GM12878 (cell line): Measurements from ENCODE around the gene CARF. TPM values are rescaled to one million over a fixed set of nuclear protein-coding genes. Genes with fewer than 3 reads are reported as not detected.
"Not testable (repeated sequence)": the region's sequence is repeated elsewhere in the genome, so short reads cannot be mapped to it uniquely, and the experiment has no call there.

Experiments used
- ATAC-seq: fragments of 200-7000 bp; cut with Tn5 transposase; 3 replicates; pipeline ENCODE4 v1.9.1; 2020; ENCODE audit warnings: mild to moderate bottlenecking, moderate library complexity
- BruUV-seq: library from RNA; stranded (reverse); fragments of 400-500 nt; replicated peaks from 2 replicates; lab custom pipeline; 2021; lab: Mats Ljungman, UMichigan
- CTCF ChIA-PET: fragments of 300-600 bp; sonication (Branson Sonifier 250); formaldehyde crosslinking; extraction: SDS; loops from one replicate; lab custom pipeline; 2021; ENCODE audit warnings: inconsistent platforms; lab: Yijun Ruan, JAX
- POLR2A ChIA-PET: fragments of 350-600 bp; formaldehyde crosslinking; extraction: SDS; loops from one replicate; lab custom pipeline; 2021; ENCODE audit warnings: inconsistent platforms; lab: Charles Lee
- RAD21 ChIA-PET: fragments of 300-600 bp; sonication (Branson Sonifier 250); formaldehyde crosslinking; loops from one replicate; lab custom pipeline; 2023; ENCODE audit warnings: antibody characterized with exemption; ENCODE audit not compliant: unreplicated experiment; lab: Charles Lee
- SMC1A ChIA-PET: fragments of 300-600 bp; sonication (Branson Sonifier 250); formaldehyde crosslinking; loops from one replicate; lab custom pipeline; 2023; ENCODE audit not compliant: unreplicated experiment, uncharacterized antibody; lab: Charles Lee
- DNase-seq: peaks from one replicate; pipeline ENCODE4 v3.0.0-alpha.2; 2011; ENCODE audit warnings: low read depth, low spot score
- FAIRE-seq: peaks from 3 replicates; lab custom pipeline; 2011; peaks lifted over from hg19 to GRCh38; lab: Jason Lieb, UNC
- H2AFZ ChIP-seq: 2 replicates; pipeline ENCODE4 v1.6.0; 2011; ENCODE audit warnings: low read depth, low read length, control low read depth; ENCODE audit not compliant: control insufficient read depth
- H3K27ac ChIP-seq: 2 replicates; pipeline ENCODE4 v1.5.1; 2011; ENCODE audit warnings: control low read depth; ENCODE audit not compliant: control insufficient read depth, insufficient read depth
- H3K27me3 ChIP-seq, 2 experiments: replicated peaks in 1 of 2; 2 replicates each; pipeline versions ENCODE4 v1.6.0 to v1.6.1; 2011; ENCODE audit warnings: low read length in 1 of 2; ENCODE audit not compliant: control insufficient read depth in 2 of 2, insufficient read depth in 2 of 2
- H3K36me3 ChIP-seq, 2 experiments: 2 replicates each; pipeline ENCODE4 v1.5.1; 2011; ENCODE audit warnings: low read length in 1 of 2; ENCODE audit not compliant: control insufficient read depth in 2 of 2, insufficient read depth in 2 of 2
- H3K4me1 ChIP-seq: 2 replicates; pipeline ENCODE4 v1.6.1; 2011; ENCODE audit warnings: mild to moderate bottlenecking, low read length, moderate library complexity, mixed read lengths; ENCODE audit not compliant: control insufficient read depth, insufficient read depth
- H3K4me2 ChIP-seq: 2 replicates; pipeline ENCODE4 v1.6.0; 2011; ENCODE audit warnings: control low read depth; ENCODE audit not compliant: control insufficient read depth, insufficient read depth
- H3K4me3 ChIP-seq: fragments of 200-600 bp; sonication (generic); 2 replicates; pipeline ENCODE4 v1.5.1; 2016
- H3K79me2 ChIP-seq: 2 replicates; pipeline ENCODE4 v1.6.0; 2011; ENCODE audit warnings: low read length; ENCODE audit not compliant: control insufficient read depth, insufficient read depth
- H3K9ac ChIP-seq: 2 replicates; pipeline ENCODE4 v1.8.0; 2011; ENCODE audit warnings: low read length, control low read depth, mixed read lengths; ENCODE audit not compliant: control insufficient read depth, insufficient read depth
- H3K9me3 ChIP-seq: replicated peaks from 3 replicates; pipeline ENCODE4 v1.5.1; 2011; ENCODE audit warnings: mild to moderate bottlenecking, low read length; ENCODE audit not compliant: control insufficient read depth, insufficient read depth
- H4K20me1 ChIP-seq: 2 replicates; pipeline ENCODE4 v1.6.0; 2011; ENCODE audit not compliant: control insufficient read depth, insufficient read depth
- BCL11A ChIP-seq: IDR thresholded peaks from 2 replicates; pipeline ENCODE4 v1.6.1; 2011; ENCODE audit warnings: low read depth, low read length
- BRCA1 ChIP-seq: IDR thresholded peaks from 2 replicates; pipeline ENCODE4 v1.6.1; 2011; ENCODE audit warnings: low read depth, low read length, improper control_type of control experiment
- E4F1 ChIP-seq: fragments of 450-650 bp; IDR thresholded peaks from 2 replicates; pipeline ENCODE4 v1.6.1; 2018; ENCODE audit warnings: borderline replicate concordance, mild to moderate bottlenecking; ENCODE audit not compliant: partially characterized antibody
- EP300 ChIP-seq, 2 experiments: fragments of 150-350 bp in 1 of 2; IDR thresholded peaks; 2 replicates each; pipeline ENCODE4 v1.6.1; 2011 to 2012; ENCODE audit warnings: low read depth in 2 of 2, low read length in 2 of 2, borderline replicate concordance in 1 of 2, improper control_type of control experiment in 1 of 2, inconsistent platforms in 1 of 2; ENCODE audit not compliant: control insufficient read depth in 1 of 2
- FOXK2 ChIP-seq: fragments of 450-650 bp; IDR thresholded peaks from 2 replicates; pipeline ENCODE4 v1.6.1; 2017; ENCODE audit warnings: mild to moderate bottlenecking, moderate library complexity
- HCFC1 ChIP-seq: fragments of 150-350 bp; IDR thresholded peaks from 2 replicates; pipeline ENCODE4 v1.6.1; 2014; ENCODE audit warnings: low read length
- KAT2A ChIP-seq: conservative IDR thresholded peaks from 2 replicates; pipeline ENCODE4 v1.6.1; 2011; ENCODE audit warnings: low read depth, low read length; ENCODE audit not compliant: control insufficient read depth
- MEF2A ChIP-seq: IDR thresholded peaks from 2 replicates; pipeline ENCODE4 v1.6.1; 2011; ENCODE audit warnings: low read depth, mild to moderate bottlenecking, low read length, moderate library complexity; ENCODE audit not compliant: insufficient read depth
- MTA2 ChIP-seq: fragments of 450-650 bp; IDR thresholded peaks from 2 replicates; pipeline ENCODE4 v1.6.1; 2016; ENCODE audit warnings: low read depth, mild to moderate bottlenecking, moderate library complexity
- POLR2AphosphoS2 ChIP-seq: IDR thresholded peaks from 2 replicates; pipeline ENCODE4 v1.6.1; 2011; ENCODE audit warnings: low read depth, mild to moderate bottlenecking, low read length, improper control_type of control experiment, moderate library complexity
- RFX5 ChIP-seq: IDR thresholded peaks from 2 replicates; pipeline ENCODE4 v1.6.1; 2011; ENCODE audit warnings: low read depth, low read length, improper control_type of control experiment
- ZNF217 ChIP-seq: fragments of 450-650 bp; IDR thresholded peaks from 2 replicates; pipeline ENCODE4 v1.6.1; 2017; ENCODE audit warnings: antibody characterized with exemption, mild to moderate bottlenecking
- ZNF24 ChIP-seq: fragments of 450-650 bp; IDR thresholded peaks from 2 replicates; pipeline ENCODE4 v1.6.1; 2017; ENCODE audit warnings: antibody characterized with exemption, mild to moderate bottlenecking
- ZNF274 ChIP-seq: IDR thresholded peaks from one replicate; pipeline ENCODE4 v1.8.0; 2011; ENCODE audit not compliant: insufficient read length, insufficient read depth
- WGBS: methylation state at CpG from one replicate; pipeline ENCODE4 v1.1.6; 2016; ENCODE audit warnings: low lambda C conversion rate; ENCODE audit not compliant: insufficient replicate concordance, insufficient coverage; ENCODE audit errors: missing lambda C conversion rate; 5-methylcytosine and 5-hydroxymethylcytosine counted together
- in situ Hi-C: fragments of 300-500 bp; cut with MboI; formaldehyde crosslinking; loops from 9 replicates; pipeline ENCODE4 v1.14.3; 2018; ENCODE audit warnings: mixed read lengths
- intact Hi-C: fragments of 100-400 bp; cut with micrococcal nuclease; formaldehyde crosslinking; loops from one replicate; pipeline ENCODE4 v1.14.2; 2022; ENCODE audit not compliant: unreplicated experiment
- polyA plus RNA-seq, 11 experiments: library from polyadenylated mRNA; depleted of rRNA in 4 of 11; unstranded in 6 of 11; stranded (reverse) in 5 of 11; fragments of >200 nt; fragmentation: Nextera tagmentation in 4 of 11; fragmentation: Illumina TruSeq in 1 of 11; extraction: Ambion mirVana in 4 of 11; extraction: Trizol in 1 of 11; gene quantifications; 1 replicate in 1 of 11; 2 replicates in 10 of 11; pipeline versions ENCODE4 v1.2.1 to v1.2.3, GENCODE V29; 2011 to 2016; ENCODE audit warnings: inconsistent platforms in 2 of 11, missing spikeins in 2 of 11, low read depth in 1 of 11
- total RNA-seq, 4 experiments: library from RNA; depleted of rRNA in 3 of 4; stranded (reverse); fragments of >200 nt in 3 of 4; fragmentation: Illumina TruSeq in 1 of 4; extraction: Trizol in 1 of 4; gene quantifications; 2 replicates each; pipeline versions ENCODE4 v1.2.1 to v1.2.3, GENCODE V29; 2013 to 2021

Gene CARF
- total and polyA plus RNA-seq, 10 of the 15 experiments (the other 5 are each of a cell fraction or from before 2014, with no cell fraction given) = 1.8 to 11.5 (median 6.9) TPM

GRCh38 chr2:202905507-202905906 lies 6.6 kb upstream of the CARF start:
- POLR2A ChIA-PET = not testable (repeated sequence)

GRCh38 chr2:202908186-202908585 lies 3.9 kb upstream of the CARF start:
- no peak for FAIRE-seq
- Histone ChIP-seq H3K4me1 (peaks cover 5% of the 10 kb centered on the region), H3K79me2 (peaks cover 47% of the 10 kb centered on the region), H3K9ac (no peak overlapping the region), H3K27me3 (no peaks in the 10 kb centered on the region), H3K9me3 (peaks cover 5% of the 10 kb centered on the region), H3K4me2 (no peak overlapping the region), H3K4me3 (peak overlapping the region; percentile 19; the same call in 1 of the 2 replicates), H3K36me3 (no peaks in the 10 kb centered on the region), H3K27ac (no peak overlapping the region), H4K20me1 (no peaks in the 10 kb centered on the region), H2AFZ (no peak overlapping the region)
- DNase-seq = no peak
- CTCF ChIA-PET = interaction anchor here (1.6 to 1.7 kb wide), 2 partner anchors 38 to 320 kb away, joined by 4 to 5 read pairs; no protein-coding TSS in a partner anchor
- RAD21 ChIA-PET = interaction anchor here (0.9 kb wide), 1 partner anchor 56 kb away, joined by 3 read pairs; no protein-coding TSS in a partner anchor
- in situ Hi-C loops (no loop called here), intact Hi-C loops (no loop called here)
- WGBS = 77% methylated on average over 5 of the region's 5 CpGs
- POLR2A ChIA-PET = interaction anchor here (1.0 kb wide), 1 partner anchor 37 kb away, joined by 3 read pairs; the partner anchor contains the start of gene ICA1L
- SMC1A ChIA-PET = interaction anchor here (1.1 to 1.9 kb wide), 3 partner anchors 11 to 110 kb away, joined by 3 to 5 read pairs (median 3); no protein-coding TSS in a partner anchor
- ATAC-seq = no peak
- no TSS peak for BruUV-seq
- TF ChIP-seq RFX5 (no peak), BRCA1 (no peak), EP300 (IDR thresholded peaks at IDR 0.05; ENCODE audit: borderline replicate concordance in 1 of 2, control insufficient read depth in 1 of 2, low read depth in 2 of 2, low read length in 2 of 2) (no peak), FOXK2 (no peak), POLR2AphosphoS2 (no peak), ZNF274 (no peak), HCFC1 (no peak), MTA2 (no peak), BCL11A (no peak), ZNF217 (no peak), MEF2A (no peak), KAT2A (no peak), E4F1 (no peak)

More at GRCh38 chr2:202905507-202905906, 6.6 kb upstream of the CARF start:
- CTCF ChIA-PET, DNase-seq, H3K9me3 ChIP-seq, ATAC-seq, H2AFZ ChIP-seq, H3K27me3 ChIP-seq, H3K4me1 ChIP-seq, in situ Hi-C loops, H3K36me3 ChIP-seq, H3K4me2 ChIP-seq, RAD21 ChIA-PET, H4K20me1 ChIP-seq, intact Hi-C loops, H3K27ac ChIP-seq, H3K9ac ChIP-seq, FAIRE-seq, H3K4me3 ChIP-seq: not testable (repeated sequence)
- SMC1A ChIA-PET = interaction anchor here (0.8 to 1.7 kb wide), 2 partner anchors 16 to 35 kb away, joined by 3 to 4 read pairs; no protein-coding TSS in a partner anchor
- H3K79me2 ChIP-seq = peaks cover 33% of the 10 kb centered on the region
- BruUV-seq = TSS peak; percentile 25
- 0 out of 2 replicates have a peak, but pooled peaks have one; percentile 12 for TF ChIP-seq ZNF24
